ENCODE data around the gene POFUT1. TPM values are rescaled to one million over a fixed set of nuclear protein-coding genes. Genes with fewer than 3 reads are reported as not detected.
"Not testable (repeated sequence)": the region's sequence is repeated elsewhere in the genome, so short reads cannot be mapped to it uniquely, and the experiment has no call there.

Gene POFUT1
- total and polyA plus RNA-seq, 3 experiments from 2014 or later = 15.8 to 88.8 (median 87.1) TPM

- Histone ChIP-seq H3K4me1 (ENCODE audit: insufficient read depth, low read length) (no peaks in the 10 kb centered on the region), H3K4me3 (ENCODE audit: low read length) (no peak overlapping the region), H3K27me3 (ENCODE audit: insufficient read depth, low read length, poor library complexity, severe bottlenecking) (no peaks in the 10 kb centered on the region), H3K36me3 (ENCODE audit: insufficient read depth, low read length) (no peaks in the 10 kb centered on the region), H3K9me3 (ENCODE audit: low read length) (no peaks in the 10 kb centered on the region), H3K27ac (ENCODE audit: low read depth, low read length) (no peak overlapping the region)
- H3K27me3 Mint-ChIP-seq = peaks cover 3% of the 10 kb centered on the region in 2 donors
- no peak overlapping the region for H3K27ac Mint-ChIP-seq
- no peak for DNase-seq
- no peaks in the 10 kb centered on the region for H3K36me3 Mint-ChIP-seq
- H3K4me3 Mint-ChIP-seq = no peak overlapping the region
- peaks cover 8 to 13% (median 10%) of the 10 kb centered on the region in 3 donors for H3K4me1 Mint-ChIP-seq
- no peaks in the 10 kb centered on the region for H3K9me3 Mint-ChIP-seq
- CTCF ChIA-PET = no interaction called here
- POLR2A ChIA-PET = interaction anchor here (0.6 kb wide), 1 partner anchor 268 kb away, joined by 3 read pairs; no protein-coding TSS in a partner anchor
Observed at GRCh38 chr20:32271620-32272019, 63.9 kb downstream of the POFUT1 start.

GRCh38 chr20:32274359-32274758, 66.7 kb downstream of the POFUT1 start:
- H3K9me3 Mint-ChIP-seq = no peaks in the 10 kb centered on the region
- Histone ChIP-seq H3K36me3 (ENCODE audit: insufficient read depth, low read length) (no peaks in the 10 kb centered on the region), H3K27ac (ENCODE audit: low read depth, low read length) (no peak overlapping the region), H3K27me3 (ENCODE audit: insufficient read depth, low read length, poor library complexity, severe bottlenecking) (no peaks in the 10 kb centered on the region), H3K4me3 (ENCODE audit: low read length) (no peak overlapping the region), H3K4me1 (ENCODE audit: insufficient read depth, low read length) (peaks cover 20% of the 10 kb centered on the region), H3K9me3 (ENCODE audit: low read length) (no peaks in the 10 kb centered on the region)
- H3K27me3 Mint-ChIP-seq = peaks cover 3% of the 10 kb centered on the region in 2 donors
- DNase-seq = no peak
- peak overlapping the region in 1 of 7 donors; percentile 66 for H3K4me3 Mint-ChIP-seq
- H3K27ac Mint-ChIP-seq = peak overlapping the region in 2 of 8 donors; percentile 24 to 46
- H3K4me1 Mint-ChIP-seq = peaks cover 22 to 34% (median 33%) of the 10 kb centered on the region in 3 donors
- POLR2A ChIA-PET = no interaction called here
- H3K36me3 Mint-ChIP-seq = peaks cover 0 to 6% (median 0%) of the 10 kb centered on the region in 3 donors
- CTCF ChIA-PET = no interaction called here

GRCh38 chr20:32275163-32275562, 67.5 kb downstream of the POFUT1 start:
- peaks cover 20% of the 10 kb centered on the region for H3K4me1 ChIP-seq (ENCODE audit: insufficient read depth, low read length)
- CTCF ChIA-PET; H3K27me3 ChIP-seq (ENCODE audit: insufficient read depth, low read length, poor library complexity, severe bottlenecking); H3K27ac ChIP-seq (ENCODE audit: low read depth, low read length); H3K27me3 Mint-ChIP-seq; H3K9me3 ChIP-seq (ENCODE audit: low read length); H3K36me3 Mint-ChIP-seq; H3K36me3 ChIP-seq (ENCODE audit: insufficient read depth, low read length); DNase-seq; H3K4me3 ChIP-seq (ENCODE audit: low read length); H3K9me3 Mint-ChIP-seq: not testable (repeated sequence)
- peak overlapping the region in 2 of 7 donors; percentile 28 to 92 for H3K4me3 Mint-ChIP-seq
- POLR2A ChIA-PET = interaction anchor here (0.6 kb wide), 1 partner anchor 26 kb away, joined by 3 read pairs; no protein-coding TSS in a partner anchor
- peak overlapping the region in 3 of 8 donors; percentile 2 to 96 (median 50) for H3K27ac Mint-ChIP-seq
- peaks cover 26 to 41% (median 38%) of the 10 kb centered on the region in 3 donors for H3K4me1 Mint-ChIP-seq

- Histone ChIP-seq H3K36me3 (ENCODE audit: insufficient read depth, low read length) (no peaks in the 10 kb centered on the region), H3K9me3 (ENCODE audit: low read length) (no peaks in the 10 kb centered on the region), H3K27ac (ENCODE audit: low read depth, low read length) (peak within 1 kb of the TSS; percentile 84), H3K4me1 (ENCODE audit: insufficient read depth, low read length) (peaks cover 20% of the 10 kb centered on the region), H3K27me3 (ENCODE audit: insufficient read depth, low read length, poor library complexity, severe bottlenecking) (no peaks in the 10 kb centered on the region), H3K4me3 (ENCODE audit: low read length) (peak within 1 kb of the TSS; percentile 85)
- peak within 1 kb of the TSS; percentile 76 to 97 (median 96) for H3K27ac Mint-ChIP-seq
- CTCF ChIA-PET = interaction anchor here (1.0 kb wide), 1 partner anchor 12 kb away, joined by 5 read pairs; no protein-coding TSS in a partner anchor
- H3K27me3 Mint-ChIP-seq = no peaks in the 10 kb centered on the region
- peak; percentile 74 to 94 (median 87) for DNase-seq
- H3K4me1 Mint-ChIP-seq = peaks cover 34 to 58% (median 58%) of the 10 kb centered on the region in 3 donors
- peak within 1 kb of the TSS; percentile 88 to 95 (median 92) for H3K4me3 Mint-ChIP-seq
- H3K9me3 Mint-ChIP-seq = no peaks in the 10 kb centered on the region
- POLR2A ChIA-PET = interaction anchor here (1.1 kb wide), 1 partner anchor 81 kb away, joined by 4 read pairs; the partner anchor contains the start of gene ASXL1
- peaks cover 0 to 16% (median 2%) of the 10 kb centered on the region in 3 donors for H3K36me3 Mint-ChIP-seq
Observed at GRCh38 chr20:32277361-32278198, 69.9 kb downstream of the POFUT1 start, which contains the start of gene KIF3B. KIF3B (plus strand) TSS chr20:32277651; CDS start chr20:32309778, 32,127 bp downstream.

DNA sequence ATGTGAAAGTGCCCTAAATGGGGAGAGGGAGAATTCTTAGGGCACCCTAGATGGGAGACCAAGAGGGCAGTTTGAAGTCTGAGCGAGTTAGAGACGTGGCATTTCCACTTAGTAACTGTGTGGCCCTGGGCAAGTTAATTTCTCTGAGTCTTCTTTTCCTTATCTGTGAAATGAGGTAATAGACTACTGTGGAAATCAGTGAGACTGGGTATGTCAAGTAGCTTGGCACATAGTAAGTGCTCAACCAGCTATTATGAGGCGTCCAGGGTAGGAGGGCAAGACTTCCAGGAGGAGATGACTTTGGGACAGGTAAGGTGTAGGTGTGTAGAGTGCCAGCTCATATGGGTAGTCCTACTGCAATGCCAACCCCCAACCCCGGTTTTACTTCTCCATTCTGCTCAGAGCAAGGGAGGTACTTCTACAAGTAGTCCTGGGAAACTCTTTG, 70.5 kb downstream of the POFUT1 start:
- Mint-ChIP-seq H3K27me3 (no peaks in the 10 kb centered on the region), H3K4me1 (peaks cover 34 to 60% (median 58%) of the 10 kb centered on the region in 3 donors), H3K4me3 (peak overlapping the region; percentile 88 to 95 (median 92)), H3K27ac (peak overlapping the region; percentile 76 to 97 (median 96)), H3K9me3 (no peaks in the 10 kb centered on the region), H3K36me3 (peaks cover 0 to 16% (median 2%) of the 10 kb centered on the region in 3 donors)
- Histone ChIP-seq H3K27me3 (ENCODE audit: insufficient read depth, low read length, poor library complexity, severe bottlenecking) (no peaks in the 10 kb centered on the region), H3K27ac (ENCODE audit: low read depth, low read length) (peak overlapping the region; percentile 84), H3K4me1 (ENCODE audit: insufficient read depth, low read length) (peaks cover 20% of the 10 kb centered on the region), H3K4me3 (ENCODE audit: low read length) (peak overlapping the region; percentile 80), H3K36me3 (ENCODE audit: insufficient read depth, low read length) (no peaks in the 10 kb centered on the region), H3K9me3 (ENCODE audit: low read length) (no peaks in the 10 kb centered on the region)
- POLR2A ChIA-PET = interaction anchor here (0.5 kb wide), 1 partner anchor 89 kb away, joined by 3 read pairs; no protein-coding TSS in a partner anchor
- CTCF ChIA-PET = interaction anchor here (1.0 kb wide), 1 partner anchor 12 kb away, joined by 5 read pairs; no protein-coding TSS in a partner anchor
- peak in 1 of 5 donors; percentile 8 for DNase-seq

GRCh38 chr20:32281711-32282110, 74.0 kb downstream of the POFUT1 start:
- no peak for DNase-seq
- Histone ChIP-seq H3K4me3 (ENCODE audit: low read length) (no peak overlapping the region), H3K4me1 (ENCODE audit: insufficient read depth, low read length) (peaks cover 41% of the 10 kb centered on the region), H3K27me3 (ENCODE audit: insufficient read depth, low read length, poor library complexity, severe bottlenecking) (no peaks in the 10 kb centered on the region), H3K9me3 (ENCODE audit: low read length) (no peaks in the 10 kb centered on the region), H3K36me3 (ENCODE audit: insufficient read depth, low read length) (no peaks in the 10 kb centered on the region), H3K27ac (ENCODE audit: low read depth, low read length) (no peak overlapping the region)
- POLR2A ChIA-PET = no interaction called here
- Mint-ChIP-seq H3K36me3 (peaks cover 0 to 16% (median 2%) of the 10 kb centered on the region in 3 donors), H3K27ac (peak overlapping the region; percentile 10 to 86 (median 68)), H3K4me3 (no peak overlapping the region), H3K4me1 (peaks cover 56 to 79% (median 76%) of the 10 kb centered on the region in 3 donors), H3K27me3 (no peaks in the 10 kb centered on the region), H3K9me3 (no peaks in the 10 kb centered on the region)
- CTCF ChIA-PET = no interaction called here

DNA sequence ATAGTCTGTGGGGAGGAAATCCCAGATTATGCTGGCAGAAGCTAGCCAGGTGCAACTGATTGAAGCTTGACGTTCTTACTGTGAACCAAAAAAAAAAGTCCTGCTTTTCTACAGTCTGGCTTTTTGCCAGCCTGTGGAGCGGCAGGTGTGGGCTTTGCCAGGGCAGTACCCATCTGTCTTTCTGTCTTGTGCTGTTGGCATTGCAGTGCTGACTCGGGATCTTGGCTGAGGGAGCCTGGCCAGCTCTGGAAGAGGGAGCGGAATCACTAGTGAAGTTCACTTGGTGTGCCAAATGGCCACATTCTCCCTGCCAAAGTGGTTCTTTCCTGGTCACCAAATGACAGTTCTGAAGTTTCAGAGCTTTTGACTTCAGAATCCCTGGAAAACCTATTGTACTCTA, 74.8 kb downstream of the POFUT1 start:
- Mint-ChIP-seq H3K27me3 (no peaks in the 10 kb centered on the region), H3K9me3 (no peaks in the 10 kb centered on the region), H3K4me1 (peaks cover 52 to 75% (median 72%) of the 10 kb centered on the region in 3 donors), H3K4me3 (no peak overlapping the region), H3K36me3 (peaks cover 0 to 13% (median 2%) of the 10 kb centered on the region in 3 donors), H3K27ac (peak overlapping the region in 6 of 8 donors; percentile 44 to 86 (median 68))
- Histone ChIP-seq H3K4me3 (ENCODE audit: low read length) (no peak overlapping the region), H3K4me1 (ENCODE audit: insufficient read depth, low read length) (peaks cover 42% of the 10 kb centered on the region), H3K27me3 (ENCODE audit: insufficient read depth, low read length, poor library complexity, severe bottlenecking) (no peaks in the 10 kb centered on the region), H3K36me3 (ENCODE audit: insufficient read depth, low read length) (no peaks in the 10 kb centered on the region), H3K9me3 (ENCODE audit: low read length) (no peaks in the 10 kb centered on the region), H3K27ac (ENCODE audit: low read depth, low read length) (no peak overlapping the region)
- CTCF ChIA-PET = no interaction called here
- DNase-seq = no peak
- POLR2A ChIA-PET = no interaction called here
